Daoy (cell line): Measurements from ENCODE around the gene VSTM4. TPM values are rescaled to one million over a fixed set of nuclear protein-coding genes. Genes with fewer than 3 reads are reported as not detected.

Experiments used
- DNase-seq: peaks from one replicate; pipeline ENCODE4 v3.0.0-alpha.2; 2015; ENCODE audit warnings: low read depth
- total RNA-seq: library from RNA; depleted of rRNA; stranded (reverse); fragments of >200 nt; shearing (Covaris generic); gene quantifications from 2 replicates; pipeline ENCODE4 v1.2.3, GENCODE V29; 2014

VSTM4 gene
- total RNA-seq, 1 experiment from 2014 or later: 3.3 TPM

- no peak for DNase-seq
Measured at GRCh38 chr10:49092477-49092876, 22.8 kb downstream of the VSTM4 start.

DNA sequence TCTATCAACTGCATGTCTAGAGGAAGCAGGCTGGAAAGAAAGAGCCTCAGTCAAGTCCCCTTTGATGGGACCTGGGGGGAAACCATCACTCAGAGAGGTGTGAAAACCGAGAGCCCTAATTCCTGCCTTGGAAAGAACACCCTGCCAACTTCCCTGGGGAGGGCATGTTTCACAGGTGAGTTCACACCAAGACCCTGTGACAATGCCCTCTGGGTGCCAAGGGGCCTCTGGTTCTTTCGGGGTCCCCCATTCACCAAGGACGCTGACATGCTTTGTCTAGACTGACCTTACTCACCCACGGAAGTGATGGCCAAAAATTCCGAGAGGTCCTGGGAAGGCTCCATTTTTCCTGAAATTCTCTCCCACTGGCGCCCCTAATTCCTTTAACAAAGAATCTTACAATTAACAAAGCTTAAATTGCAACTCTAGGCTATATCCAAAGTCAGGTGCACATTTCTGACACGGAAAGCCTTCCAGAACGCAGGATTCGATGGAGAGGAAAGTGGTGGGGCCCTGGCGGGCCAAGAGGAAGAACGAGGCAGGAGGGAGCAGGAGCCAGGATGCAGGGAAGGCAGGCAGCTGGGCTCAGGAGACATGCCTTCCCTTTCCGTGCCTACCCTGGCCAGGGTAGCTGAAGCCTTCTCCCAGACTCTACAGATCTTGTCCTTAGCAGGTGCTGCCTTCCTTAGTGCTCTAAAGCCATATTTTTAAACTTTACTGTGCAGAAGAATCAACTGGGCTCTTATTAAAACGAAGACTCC, 23.7 kb downstream of the VSTM4 start:
- DNase-seq: no peak

- DNase-seq: no peak
Measured at GRCh38 chr10:49090696-49091380, 24.5 kb downstream of the VSTM4 start.

DNA sequence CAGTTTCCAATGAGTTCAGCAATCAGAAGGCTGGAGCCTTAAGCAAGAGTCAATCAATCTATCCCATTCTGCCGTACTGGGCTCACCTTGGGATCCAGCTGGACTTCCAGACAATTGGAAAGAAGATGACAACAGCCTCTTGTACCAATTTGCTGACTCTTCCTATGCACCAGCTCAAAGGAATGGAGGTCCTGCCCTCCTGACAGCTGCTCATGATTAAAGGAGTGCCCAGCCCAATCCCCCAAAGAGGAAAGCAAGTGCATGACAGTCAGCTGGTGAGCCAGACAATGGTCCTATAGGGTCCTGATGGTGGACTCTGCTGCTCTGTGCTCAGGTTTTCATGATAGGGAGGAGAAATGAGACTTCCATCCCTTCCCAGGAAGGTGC, 25.1 kb downstream of the VSTM4 start:
- no peak for DNase-seq

- no peak for DNase-seq
Measured at GRCh38 chr10:49089557-49090188, 25.6 kb downstream of the VSTM4 start.

GRCh38 chr10:49089152-49089551, 26.2 kb downstream of the VSTM4 start:
- DNase-seq: no peak

DNA sequence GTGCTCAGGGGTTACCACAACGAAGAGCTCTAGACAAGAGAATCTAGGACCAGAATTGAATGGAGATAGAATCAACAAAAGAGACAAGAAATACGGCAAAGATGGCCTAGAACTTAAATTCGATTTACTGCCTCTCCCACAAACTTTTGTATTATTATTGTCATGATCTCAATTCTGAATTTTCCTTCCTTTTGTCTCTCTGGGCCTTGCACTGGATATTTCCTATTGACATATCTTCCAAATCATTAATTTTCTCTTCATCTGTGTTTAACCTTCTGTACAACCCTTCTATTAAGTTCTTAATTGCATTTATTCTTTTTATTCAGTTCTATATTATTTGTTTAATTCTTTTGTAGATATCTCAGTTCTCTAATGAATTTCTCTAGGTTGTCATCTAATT, 28.4 kb downstream of the VSTM4 start:
- DNase-seq: no peak

GRCh38 chr10:49083261-49083660, 32.1 kb downstream of the VSTM4 start:
- no peak for DNase-seq

GRCh38 chr10:49082766-49083165, 32.6 kb downstream of the VSTM4 start:
- no peak for DNase-seq

- no peak for DNase-seq
Measured at GRCh38 chr10:49081547-49082275, 33.6 kb downstream of the VSTM4 start.

DNA sequence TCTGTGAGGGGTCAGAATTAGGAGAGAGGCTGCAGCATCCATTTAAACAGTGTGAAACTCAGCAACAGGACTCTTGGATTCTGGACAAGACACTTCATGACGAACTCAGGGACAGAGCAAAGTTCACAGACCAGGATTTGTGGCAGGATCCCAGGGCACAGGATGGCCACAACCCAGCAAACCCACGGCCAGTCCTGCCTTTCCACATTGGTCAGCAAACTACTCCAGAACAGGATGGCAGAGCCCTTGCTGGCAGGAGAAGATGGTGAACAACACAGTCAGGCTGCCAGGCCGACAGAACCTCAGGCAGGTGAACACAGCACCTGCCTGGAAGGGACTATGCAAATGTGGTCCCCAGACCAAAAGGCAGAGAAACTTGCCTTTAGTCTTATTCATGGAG, 34.4 kb downstream of the VSTM4 start:
- no peak for DNase-seq

GRCh38 chr10:49080071-49080470, 35.3 kb downstream of the VSTM4 start:
- DNase-seq: no peak

GRCh38 chr10:49079499-49079898, 35.8 kb downstream of the VSTM4 start:
- no peak for DNase-seq

- no peak for DNase-seq
Measured at GRCh38 chr10:49079072-49079471, 36.2 kb downstream of the VSTM4 start.

DNA sequence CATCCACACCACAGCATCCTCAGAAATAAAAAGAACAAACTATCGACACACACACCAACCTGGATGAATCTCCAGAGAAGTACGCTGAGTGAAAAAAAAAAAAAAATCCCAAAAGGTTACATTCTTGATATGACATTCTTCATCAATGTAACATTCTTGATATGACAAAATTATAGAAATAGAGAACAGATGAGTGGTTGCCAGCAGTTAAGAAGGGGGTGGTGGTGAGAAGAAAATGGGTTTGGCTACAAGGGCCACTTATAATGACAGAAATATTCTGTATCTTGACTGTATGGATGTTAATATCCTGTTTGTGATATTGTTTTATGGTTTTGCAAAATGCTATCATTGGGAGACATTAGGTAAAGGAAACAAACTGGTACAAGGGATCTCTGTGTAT, 36.9 kb downstream of the VSTM4 start:
- DNase-seq: no peak

GRCh38 chr10:49076741-49077521, 38.4 kb downstream of the VSTM4 start:
- DNase-seq: peak; percentile 8

DNA sequence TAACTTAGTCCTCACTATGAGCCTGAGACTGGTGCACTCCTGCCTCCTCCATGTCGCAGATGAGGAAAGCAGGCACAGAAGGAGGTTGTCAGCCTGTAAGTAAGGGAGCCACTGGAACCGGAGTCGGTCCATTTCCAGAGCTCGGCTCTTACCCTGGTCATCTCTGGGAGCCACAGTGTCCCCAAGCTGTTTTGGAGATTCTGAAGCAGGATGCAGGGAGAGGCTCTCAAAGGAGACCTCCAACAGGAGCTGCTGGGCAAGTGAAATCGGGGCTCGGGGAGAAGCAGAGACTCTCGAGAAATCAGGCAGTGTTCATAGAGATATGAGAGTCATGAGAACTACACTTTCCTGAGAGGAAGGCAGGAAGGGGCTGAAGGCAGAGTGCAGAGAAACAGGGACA, 39.0 kb downstream of the VSTM4 start:
- no peak for DNase-seq

- no peak for DNase-seq
Measured at GRCh38 chr10:49075743-49076142, 39.6 kb downstream of the VSTM4 start.

- DNase-seq: no peak
Measured at GRCh38 chr10:49074836-49075682, 40.3 kb downstream of the VSTM4 start.

- no peak for DNase-seq
Measured at GRCh38 chr10:49072166-49072885, 43.0 kb downstream of the VSTM4 start.
